ENCODE results near the gene TMEM26. TPM values are rescaled to one million over a fixed set of nuclear protein-coding genes. Genes with fewer than 3 reads are reported as not detected.
A peak's percentile ranks its signal among the peaks of the same experiment; 100 is the strongest.

TMEM26 gene
- total and polyA plus RNA-seq, 11 donors = 0.07 to 1.1 (median 0.31) TPM

GRCh38 chr10:61448091-61448490 is 5.1 kb downstream of the TMEM26 start:
- Histone ChIP-seq H3K36me3 (no peaks in the 10 kb centered on the region), H3K9me3 (no peaks in the 10 kb centered on the region), H3K4me1 (peaks cover 0 to 13% (median 2%) of the 10 kb centered on the region in 12 donors), H3K27ac (no peak overlapping the region), H3K4me3 (no peak overlapping the region), H3K27me3 (peaks cover 0 to 22% (median 8%) of the 10 kb centered on the region in 9 donors)
- no peak for DNase-seq
- no peak for TF ChIP-seq POLR2A (IDR thresholded peaks at IDR 0.05)
- no peak for TF ChIP-seq CTCF (IDR thresholded peaks at IDR 0.05)
- intact Hi-C loops (cut with DNase I) = no loop called here
- no peak for ATAC-seq
- WGBS, 4 donors = 66 to 80% (median 76%) methylated on average over 3 of the region's 3 CpGs

GRCh38 chr10:61439058-61439609 is 14.0 kb downstream of the TMEM26 start:
- Histone ChIP-seq H3K27me3 (no peaks in the 10 kb centered on the region), H3K27ac (peak overlapping the region in 2 of 12 donors; percentile 3 to 19), H3K4me3 (no peak overlapping the region), H3K9me3 (no peaks in the 10 kb centered on the region), H3K36me3 (no peaks in the 10 kb centered on the region), H3K4me1 (peaks cover 0 to 20% (median 0%) of the 10 kb centered on the region in 12 donors)
- TF ChIP-seq POLR2A (IDR thresholded peaks at IDR 0.05) (no peak), CTCF (IDR thresholded peaks at IDR 0.05) (no peak)
- DNase-seq (no peak), ATAC-seq (no peak)
- intact Hi-C loops (cut with DNase I) = no loop called here
- 59 to 73% (median 62%) methylated on average over 4 of the region's 4 CpGs for WGBS, 4 donors

- 23 to 30% (median 28%) methylated on average over 2 of the region's 2 CpGs for WGBS, 4 donors
- Histone ChIP-seq H3K27ac (peak overlapping the region in 2 of 12 donors; percentile 3 to 19), H3K9me3 (no peaks in the 10 kb centered on the region), H3K4me3 (no peak overlapping the region), H3K4me1 (peaks cover 0 to 20% (median 0%) of the 10 kb centered on the region in 12 donors), H3K27me3 (no peaks in the 10 kb centered on the region), H3K36me3 (no peaks in the 10 kb centered on the region)
- ATAC-seq = peak in 2 of 4 donors; percentile 29 to 82
- TF ChIP-seq CTCF (IDR thresholded peaks at IDR 0.05) = no peak
- no peak for TF ChIP-seq POLR2A (IDR thresholded peaks at IDR 0.05)
- DNase-seq = no peak
- intact Hi-C loops (cut with DNase I) = no loop called here
These were observed 14.8 kb downstream of the TMEM26 start for GRCh38 chr10:61438141-61438988.

- Histone ChIP-seq H3K4me3 (no peak overlapping the region), H3K36me3 (no peaks in the 10 kb centered on the region), H3K27me3 (no peaks in the 10 kb centered on the region), H3K9me3 (peaks cover 0 to 65% (median 30%) of the 10 kb centered on the region in 12 donors), H3K4me1 (no peaks in the 10 kb centered on the region), H3K27ac (no peak overlapping the region)
- TF ChIP-seq POLR2A (IDR thresholded peaks at IDR 0.05) (no peak), CTCF (IDR thresholded peaks at IDR 0.05) (no peak)
- DNase-seq (no peak), ATAC-seq (no peak)
- WGBS, 4 donors = 66 to 82% (median 72%) methylated on average over 1 of the region's 1 CpG
- intact Hi-C loops (cut with DNase I) = no loop called here
These were observed 30.0 kb downstream of the TMEM26 start for GRCh38 chr10:61423178-61423577.

All from heart left ventricle (tissue), 16 donors.